ENCODE measurements around the gene FZR1. TPM values are rescaled to one million over a fixed set of nuclear protein-coding genes. Genes with fewer than 3 reads are reported as not detected.

FZR1 gene
- total and polyA plus RNA-seq, 2 of the 13 experiments (the other 11 are each of a cell fraction or from before 2014, with no cell fraction given) = 29.0 to 30.8 TPM

DNA sequence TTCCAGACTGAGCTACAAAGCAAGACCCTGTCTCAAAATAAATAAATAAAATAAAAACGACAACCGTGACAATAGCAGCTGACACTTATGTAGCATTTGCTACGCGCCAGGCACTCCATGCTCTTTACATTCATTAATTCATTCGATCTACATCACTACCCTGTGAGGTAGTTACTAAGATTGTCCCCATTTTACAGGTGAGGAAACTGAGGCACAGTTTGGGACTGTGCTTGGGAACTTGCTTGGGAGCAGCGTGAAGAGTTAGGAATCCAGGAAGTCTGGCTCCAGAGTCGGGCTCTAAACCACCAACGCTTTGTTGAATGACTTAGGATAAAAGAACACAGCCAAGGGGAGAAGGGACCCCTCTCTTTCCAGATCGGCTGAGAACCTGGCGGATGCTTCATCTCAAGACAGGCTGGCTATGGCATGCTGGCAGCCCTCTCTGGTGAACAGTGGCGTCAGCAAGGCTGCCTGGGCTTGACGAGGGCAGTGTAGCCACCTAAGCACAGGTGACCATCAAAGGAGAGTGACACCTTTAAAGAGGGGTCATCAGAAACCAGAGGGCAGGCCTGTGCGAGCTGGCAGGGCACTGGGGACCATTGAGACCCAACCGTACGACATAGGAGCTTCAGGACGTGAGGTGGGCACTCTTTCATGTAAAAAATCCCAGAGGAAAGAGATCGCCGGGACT lies 6.2 kb upstream of the FZR1 start (continued):
- TF ChIP-seq ZNF260 (CRISPR knock-in tag; IDR thresholded peaks at IDR 0.05; ENCODE audit: borderline replicate concordance, low read depth) = no peak
- TF ChIP-seq, protein P1, sequence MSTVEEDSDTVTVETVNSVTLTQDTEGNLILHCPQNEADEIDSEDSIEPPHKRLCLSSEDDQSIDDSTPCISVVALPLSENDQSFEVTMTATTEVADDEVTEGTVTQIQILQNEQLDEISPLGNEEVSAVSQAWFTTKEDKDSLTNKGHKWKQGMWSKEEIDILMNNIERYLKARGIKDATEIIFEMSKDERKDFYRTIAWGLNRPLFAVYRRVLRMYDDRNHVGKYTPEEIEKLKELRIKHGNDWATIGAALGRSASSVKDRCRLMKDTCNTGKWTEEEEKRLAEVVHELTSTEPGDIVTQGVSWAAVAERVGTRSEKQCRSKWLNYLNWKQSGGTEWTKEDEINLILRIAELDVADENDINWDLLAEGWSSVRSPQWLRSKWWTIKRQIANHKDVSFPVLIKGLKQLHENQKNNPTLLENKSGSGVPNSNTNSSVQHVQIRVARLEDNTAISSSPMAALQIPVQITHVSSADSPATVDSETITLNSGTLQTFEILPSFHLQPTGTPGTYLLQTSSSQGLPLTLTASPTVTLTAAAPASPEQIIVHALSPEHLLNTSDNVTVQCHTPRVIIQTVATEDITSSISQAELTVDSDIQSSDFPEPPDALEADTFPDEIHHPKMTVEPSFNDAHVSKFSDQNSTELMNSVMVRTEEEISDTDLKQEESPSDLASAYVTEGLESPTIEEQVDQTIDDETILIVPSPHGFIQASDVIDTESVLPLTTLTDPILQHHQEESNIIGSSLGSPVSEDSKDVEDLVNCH (CRISPR knock-in tag; IDR thresholded peaks at IDR 0.05) = no peak
- no peak; the same call in 1 of the 2 replicates for TF ChIP-seq JDP2 (CRISPR knock-in tag; IDR thresholded peaks at IDR 0.05; ENCODE audit: borderline replicate concordance)
- TF ChIP-seq HOXA9 (CRISPR knock-in tag; IDR thresholded peaks at IDR 0.05; ENCODE audit: borderline replicate concordance) = no peak
- TF ChIP-seq KLF15 (CRISPR knock-in tag; IDR thresholded peaks at IDR 0.05; ENCODE audit: borderline replicate concordance) = no peak
- 0 out of 2 replicates have a peak, but pooled peaks have one; percentile 25 for TF ChIP-seq MED1 (CRISPR knock-in tag; IDR thresholded peaks at IDR 0.05)
- no peak for TF ChIP-seq MEIS2 (CRISPR knock-in tag; IDR thresholded peaks at IDR 0.05)
- no peak for TF ChIP-seq ZMYM2 (CRISPR knock-in tag; IDR thresholded peaks at IDR 0.05)
- no peak for TF ChIP-seq ZNF761 (CRISPR knock-in tag; conservative IDR thresholded peaks at IDR 0.05)
- TF ChIP-seq, protein P2, sequence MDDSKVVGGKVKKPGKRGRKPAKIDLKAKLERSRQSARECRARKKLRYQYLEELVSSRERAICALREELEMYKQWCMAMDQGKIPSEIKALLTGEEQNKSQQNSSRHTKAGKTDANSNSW (CRISPR knock-in tag; IDR thresholded peaks at IDR 0.05; ENCODE audit: borderline replicate concordance) = no peak
- TF ChIP-seq FOXM1 (CRISPR knock-in tag; IDR thresholded peaks at IDR 0.05) = 0 out of 2 replicates have a peak, but pooled peaks have one; percentile 26
- TF ChIP-seq MEF2D (CRISPR knock-in tag; IDR thresholded peaks at IDR 0.05) = no peak
- TF ChIP-seq PRMT3 (CRISPR knock-in tag; IDR thresholded peaks at IDR 0.05; ENCODE audit: borderline replicate concordance, low read depth) = 0 out of 2 replicates have a peak, but pooled peaks have one; percentile 54
- TF ChIP-seq, protein P3, sequence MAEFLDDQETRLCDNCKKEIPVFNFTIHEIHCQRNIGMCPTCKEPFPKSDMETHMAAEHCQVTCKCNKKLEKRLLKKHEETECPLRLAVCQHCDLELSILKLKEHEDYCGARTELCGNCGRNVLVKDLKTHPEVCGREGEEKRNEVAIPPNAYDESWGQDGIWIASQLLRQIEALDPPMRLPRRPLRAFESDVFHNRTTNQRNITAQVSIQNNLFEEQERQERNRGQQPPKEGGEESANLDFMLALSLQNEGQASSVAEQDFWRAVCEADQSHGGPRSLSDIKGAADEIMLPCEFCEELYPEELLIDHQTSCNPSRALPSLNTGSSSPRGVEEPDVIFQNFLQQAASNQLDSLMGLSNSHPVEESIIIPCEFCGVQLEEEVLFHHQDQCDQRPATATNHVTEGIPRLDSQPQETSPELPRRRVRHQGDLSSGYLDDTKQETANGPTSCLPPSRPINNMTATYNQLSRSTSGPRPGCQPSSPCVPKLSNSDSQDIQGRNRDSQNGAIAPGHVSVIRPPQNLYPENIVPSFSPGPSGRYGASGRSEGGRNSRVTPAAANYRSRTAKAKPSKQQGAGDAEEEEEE (CRISPR knock-in tag; IDR thresholded peaks at IDR 0.05; ENCODE audit: borderline replicate concordance) = no peak
- no peak for TF ChIP-seq SNRNP70 (IDR thresholded peaks at IDR 0.05; ENCODE audit: low read depth, low read length)
- TF ChIP-seq MTA1 (CRISPR knock-in tag; IDR thresholded peaks at IDR 0.05; ENCODE audit: borderline replicate concordance) = no peak
- TF ChIP-seq KDM2A (CRISPR knock-in tag; IDR thresholded peaks at IDR 0.05; ENCODE audit: borderline replicate concordance, low read depth) = no peak
- TF ChIP-seq ZNF235 (CRISPR knock-in tag; IDR thresholded peaks at IDR 0.05; ENCODE audit: borderline replicate concordance) = no peak
- TF ChIP-seq ZNF451 (CRISPR knock-in tag; IDR thresholded peaks at IDR 0.05) = 0 out of 2 replicates have a peak, but pooled peaks have one; percentile 12
- no peak for TF ChIP-seq ETV6 (CRISPR knock-in tag; conservative IDR thresholded peaks at IDR 0.05)
- peak; percentile 95 for TF ChIP-seq ZNF629 (CRISPR knock-in tag; conservative IDR thresholded peaks at IDR 0.05)
- TF ChIP-seq RARG (CRISPR knock-in tag; IDR thresholded peaks at IDR 0.05; ENCODE audit: low read depth) = no peak
- TF ChIP-seq ZNF792 (CRISPR knock-in tag; IDR thresholded peaks at IDR 0.05) = no peak
- no peak for TF ChIP-seq ONECUT2 (CRISPR knock-in tag; IDR thresholded peaks at IDR 0.05)
- TF ChIP-seq ZNF782 (CRISPR knock-in tag; IDR thresholded peaks at IDR 0.05; ENCODE audit: borderline replicate concordance) = no peak
- no peak; the same call in 1 of the 2 replicates for TF ChIP-seq KLF12 (CRISPR knock-in tag; IDR thresholded peaks at IDR 0.05; ENCODE audit: borderline replicate concordance)
- TF ChIP-seq ZNF720 (CRISPR knock-in tag; IDR thresholded peaks at IDR 0.05) = no peak
- TF ChIP-seq GTF2F1 (IDR thresholded peaks at IDR 0.05; ENCODE audit: low read length) = no peak

Data from HepG2 (cell line).